HG03354 (cell line): Measurements from ENCODE around the gene DNAH3.
"Not testable (repeated sequence)": the region's sequence is repeated elsewhere in the genome, so short reads cannot be mapped to it uniquely, and the experiment has no call there.

ENCODE experiments used
- ATAC-seq: cut with Tn5 transposase; IDR thresholded peaks from one replicate; pipeline ENCODE4 v1.9.1; 2021; ENCODE audit warnings: mild to moderate bottlenecking; ENCODE audit not compliant: unreplicated experiment, poor library complexity, severe bottlenecking

Gene DNAH3

GRCh38 chr16:21033704-21034103 lies 116.9 kb downstream of the DNAH3 start:
- ATAC-seq = no peak

DNA sequence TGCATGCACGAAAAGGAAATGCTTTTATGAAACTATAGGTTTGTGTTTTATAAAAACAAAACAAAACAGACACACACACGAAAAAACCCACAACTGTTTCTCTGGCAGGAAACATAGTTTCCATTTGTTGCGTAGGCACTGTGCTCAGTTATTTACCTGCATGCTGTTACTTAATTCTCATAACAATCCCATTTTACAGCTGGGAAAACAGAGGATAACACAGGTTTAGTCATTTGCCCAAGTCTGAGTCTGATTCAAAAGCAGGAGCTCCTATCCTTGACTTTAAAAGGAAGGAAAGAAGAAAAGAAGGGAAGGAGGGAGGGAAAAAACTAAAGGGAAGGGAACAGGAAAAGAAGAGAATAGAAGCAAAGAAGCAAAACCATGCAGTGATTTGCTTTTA lies 117.4 kb downstream of the DNAH3 start:
- no peak for ATAC-seq

DNA sequence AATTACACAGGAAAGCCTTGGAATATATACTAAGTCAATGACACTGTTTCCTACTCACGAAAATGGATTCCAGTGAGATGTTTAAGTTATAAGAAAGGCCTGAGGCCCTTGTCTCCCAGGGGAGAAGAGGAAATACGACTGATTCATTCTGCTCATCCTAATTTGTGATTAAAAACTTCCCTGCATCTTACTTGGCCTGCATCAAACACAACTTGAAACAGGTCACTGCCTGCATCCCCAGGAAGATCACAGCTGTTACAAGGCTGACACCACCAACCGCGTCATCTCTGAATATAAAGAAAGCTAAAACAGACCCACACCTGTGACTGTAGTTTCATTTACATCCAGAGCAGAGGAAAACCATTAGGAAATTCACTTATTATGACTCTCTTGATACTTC lies 121.9 kb downstream of the DNAH3 start:
- no peak for ATAC-seq

GRCh38 chr16:21026846-21027245 lies 123.8 kb downstream of the DNAH3 start:
- no peak for ATAC-seq

GRCh38 chr16:21023509-21024202 lies 127.0 kb downstream of the DNAH3 start:
- ATAC-seq = no peak

DNA sequence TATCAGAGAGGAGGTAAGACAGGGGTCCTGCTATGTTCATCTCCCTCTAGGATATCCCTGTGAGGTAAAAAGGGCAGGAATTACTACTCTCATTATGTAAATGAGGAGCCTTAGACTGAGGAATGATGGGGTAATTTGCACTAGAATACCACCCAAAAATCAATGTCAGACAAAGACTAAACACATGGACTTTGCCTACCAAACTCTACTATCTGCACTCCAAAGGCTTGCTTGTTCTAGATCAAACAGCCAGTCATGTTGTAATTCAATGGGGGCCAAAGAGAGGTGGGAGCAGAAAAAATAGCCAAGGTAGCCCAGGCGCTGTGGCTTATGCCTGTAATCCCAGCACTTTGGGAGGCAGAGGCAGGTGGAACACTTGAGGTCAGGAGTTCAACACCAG lies 129.3 kb downstream of the DNAH3 start:
- ATAC-seq = no peak

- ATAC-seq = no peak
Measured at GRCh38 chr16:21009815-21010214, 140.8 kb downstream of the DNAH3 start.

- no peak for ATAC-seq
Measured at GRCh38 chr16:21005008-21005407, 145.6 kb downstream of the DNAH3 start.

- ATAC-seq = no peak
Measured at GRCh38 chr16:21001262-21001661, 149.4 kb downstream of the DNAH3 start.

DNA sequence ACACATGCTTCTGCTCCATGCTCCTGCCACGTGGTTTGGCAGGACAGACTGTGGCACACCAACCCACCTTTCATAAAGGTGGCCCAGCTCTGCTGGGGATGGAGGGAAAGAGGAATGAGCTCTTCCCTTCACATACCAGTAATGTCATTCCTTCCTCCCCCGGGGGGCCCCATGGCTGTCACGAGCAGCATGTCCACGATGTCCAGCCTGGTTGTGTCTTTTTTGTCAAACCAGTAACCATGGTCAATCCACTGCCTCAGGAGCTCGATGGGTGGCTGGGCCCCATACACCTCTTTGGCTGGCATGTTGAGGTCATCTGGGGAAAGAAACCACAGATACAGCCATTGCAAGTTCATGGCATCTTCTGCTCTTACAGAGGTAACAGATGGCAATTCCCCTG lies 153.5 kb downstream of the DNAH3 start:
- ATAC-seq = no peak

GRCh38 chr16:20995711-20996110 lies 154.9 kb downstream of the DNAH3 start:
- ATAC-seq = no peak

GRCh38 chr16:20989496-20990070 lies 161.1 kb downstream of the DNAH3 start:
- not testable (repeated sequence) for ATAC-seq

- ATAC-seq = no peak
Measured at GRCh38 chr16:20987049-20987448, 163.6 kb downstream of the DNAH3 start.

- ATAC-seq = no peak
Measured at GRCh38 chr16:20984019-20984418, 166.6 kb downstream of the DNAH3 start.

GRCh38 chr16:20976576-20976975 lies 174.1 kb downstream of the DNAH3 start:
- ATAC-seq = no peak

DNA sequence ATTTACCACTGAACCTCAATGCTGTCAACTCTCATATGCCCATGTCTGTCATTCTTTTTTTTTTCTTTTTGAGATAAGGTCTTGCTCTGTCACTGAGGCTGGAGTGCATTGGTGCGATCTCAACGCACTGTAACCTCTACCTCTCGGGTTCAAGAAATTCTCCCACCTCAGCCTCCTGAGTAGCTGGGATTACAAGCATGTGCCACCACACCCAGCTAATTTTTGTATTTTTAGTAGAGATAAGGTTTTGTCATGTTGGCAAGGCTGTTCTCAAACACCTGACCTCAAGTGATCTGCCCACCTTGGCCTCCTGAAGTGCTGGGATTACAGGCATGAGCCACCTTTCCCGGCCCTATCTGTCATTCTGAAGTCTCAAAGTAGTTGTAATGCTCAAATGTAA lies 177.4 kb downstream of the DNAH3 start:
- not testable (repeated sequence) for ATAC-seq

- no peak for ATAC-seq
Measured at GRCh38 chr16:20971401-20971800, 179.2 kb downstream of the DNAH3 start.

GRCh38 chr16:20969386-20969785 lies 181.3 kb downstream of the DNAH3 start:
- ATAC-seq = no peak

DNA sequence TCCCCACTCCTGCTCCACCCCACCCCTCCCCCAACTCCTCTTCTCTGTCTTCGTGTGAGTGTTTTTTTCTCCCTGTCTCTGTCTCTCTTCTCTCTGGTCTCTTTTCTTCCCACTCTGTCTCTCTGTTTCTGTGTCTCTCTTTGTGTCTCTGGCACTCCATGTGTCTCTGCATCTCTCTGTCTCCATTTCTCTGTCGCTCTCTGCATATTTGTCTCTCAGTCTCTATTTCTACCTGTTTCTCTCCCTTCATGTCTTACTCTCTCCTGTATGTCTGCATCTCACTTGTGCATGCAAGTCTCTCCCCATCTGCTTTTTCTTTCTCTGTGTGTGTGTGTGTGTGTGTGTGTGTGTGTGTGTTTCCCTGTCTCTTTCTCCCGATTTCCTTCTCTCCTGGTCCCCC lies 181.9 kb downstream of the DNAH3 start:
- ATAC-seq = no peak

DNA sequence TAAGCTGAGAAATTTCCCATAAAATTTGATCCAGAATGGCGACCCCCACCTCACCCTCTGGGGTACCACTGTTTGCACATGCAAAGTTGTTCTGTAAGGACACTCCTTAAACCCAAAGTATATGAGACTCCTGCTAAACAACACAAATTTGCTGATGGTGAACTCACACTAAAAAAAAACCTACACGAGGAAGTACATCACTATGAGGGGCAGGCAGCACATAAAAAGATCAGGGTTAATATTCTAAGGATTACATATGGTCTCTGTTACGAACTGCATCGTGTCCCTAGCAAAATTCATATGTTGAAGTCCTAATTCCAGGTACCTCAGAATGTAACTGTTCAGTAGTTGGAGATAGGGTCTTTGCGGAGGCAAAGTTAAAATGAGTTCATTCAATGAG lies 189.7 kb downstream of the DNAH3 start:
- no peak for ATAC-seq

DNA sequence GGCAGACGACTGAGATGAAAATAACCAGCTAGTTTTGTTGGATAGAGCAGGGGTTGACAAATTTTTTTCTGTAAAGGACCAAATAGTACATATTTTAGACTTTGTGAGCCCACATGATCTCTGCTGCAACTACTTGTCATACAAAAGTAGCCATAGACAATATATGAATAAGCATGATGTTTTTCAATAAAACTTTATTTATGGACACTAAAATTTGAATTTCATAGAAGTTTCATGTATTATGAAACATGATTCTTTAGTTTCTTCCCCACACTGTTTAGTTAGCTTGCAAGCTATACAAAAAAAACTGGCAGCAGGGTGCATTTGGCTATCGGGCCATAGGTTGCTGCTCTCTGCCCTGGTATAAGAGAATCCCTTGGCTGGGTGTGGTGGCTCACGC lies 193.5 kb downstream of the DNAH3 start:
- ATAC-seq = no peak

DNA sequence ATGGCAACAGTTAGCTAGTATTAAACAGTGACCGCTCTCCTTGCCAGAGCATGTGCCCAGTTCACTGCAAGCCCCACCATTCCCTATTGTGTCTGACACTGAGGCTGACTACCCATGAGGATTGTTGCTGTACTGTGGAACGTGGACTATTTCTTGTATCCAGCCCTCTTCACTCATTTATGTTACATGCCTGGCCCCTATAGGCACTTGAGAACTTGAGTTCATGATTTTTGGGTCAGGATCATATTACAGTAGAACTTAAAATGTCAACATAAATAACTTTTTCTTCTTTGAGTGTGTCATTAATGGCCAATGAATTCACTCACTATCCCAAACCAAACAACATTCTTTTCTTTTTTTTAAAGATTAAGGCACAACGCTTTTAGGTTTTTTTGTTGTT lies 194.3 kb downstream of the DNAH3 start:
- ATAC-seq = no peak
